B cell (primary cell): Measurements from ENCODE around the gene HTR3A. TPM values are rescaled to one million over a fixed set of nuclear protein-coding genes. Genes with fewer than 3 reads are reported as not detected.

ENCODE experiments used
- ATAC-seq: fragments of 200-7000 bp; cut with Tn5 transposase; one replicate; pipeline ENCODE4 v1.10.0; 2021; ENCODE audit warnings: low read depth, mild to moderate bottlenecking, moderate number of reproducible peaks, moderate library complexity
- CTCF ChIA-PET: fragments of 350-600 bp; sonication (Branson Sonifier 250); formaldehyde crosslinking; loops from one replicate; lab custom pipeline; 2021; ENCODE audit warnings: antibody characterized with exemption, inconsistent platforms; lab: Charles Lee
- POLR2A ChIA-PET: fragments of 350-600 bp; sonication (Branson Sonifier 250); formaldehyde crosslinking; loops from one replicate; lab custom pipeline; 2021; ENCODE audit warnings: antibody characterized with exemption; lab: Charles Lee
- DNase-seq: peaks from one replicate; pipeline ENCODE4 v3.0.0; 2013
- H2AFZ ChIP-seq: 2 replicates; pipeline ENCODE4 v1.6.1; 2012; ENCODE audit warnings: mild to moderate bottlenecking, low read depth, low read length; ENCODE audit not compliant: insufficient read depth, poor library complexity, severe bottlenecking
- H3K27ac ChIP-seq, 2 donors: 1 replicate in 1 of 2; 2 replicates in 1 of 2; pipeline ENCODE4 v1.5.1; 2012 to 2013; ENCODE audit warnings: low read length in 2 of 2, mild to moderate bottlenecking in 2 of 2, moderate library complexity in 1 of 2
- H3K27me3 ChIP-seq, 4 experiments: fragments of 200-600 bp in 1 of 4; sonication (generic) in 1 of 4; replicated peaks in 1 of 4; 1 replicate in 2 of 4; 2 replicates in 2 of 4; pipeline versions ENCODE4 v1.6.1 to v1.7.0; 2013 to 2016; ENCODE audit warnings: low read length in 3 of 4, mild to moderate bottlenecking in 2 of 4, mixed read lengths in 1 of 4, moderate library complexity in 1 of 4; ENCODE audit not compliant: insufficient read depth in 4 of 4, control insufficient read depth in 3 of 4; ENCODE audit errors: control extremely low read depth in 1 of 4
- H3K36me3 ChIP-seq, 2 experiments: replicated peaks in 1 of 2; 1 replicate in 1 of 2; 2 replicates in 1 of 2; pipeline versions ENCODE4 v1.6.1 to v1.7.1; 2013; ENCODE audit warnings: low read length in 1 of 2; ENCODE audit not compliant: insufficient read depth in 2 of 2, control insufficient read depth in 1 of 2; ENCODE audit errors: control extremely low read depth in 1 of 2, extremely low read depth in 1 of 2
- H3K4me1 ChIP-seq, 2 donors: fragments of 200-600 bp in 1 of 2; sonication (generic) in 1 of 2; 1 replicate in 1 of 2; 2 replicates in 1 of 2; pipeline versions ENCODE4 v1.5.1 to v1.6.1; 2013 to 2017; ENCODE audit warnings: low read length in 2 of 2; ENCODE audit not compliant: control insufficient read depth in 2 of 2, insufficient read depth in 2 of 2
- H3K4me2 ChIP-seq: replicated peaks from 2 replicates; pipeline ENCODE3; 2012; ENCODE audit warnings: mild to moderate bottlenecking, low read depth, low read length; ENCODE audit not compliant: poor library complexity, severe bottlenecking
- H3K4me3 ChIP-seq, 5 experiments: fragments of 200-600 bp in 1 of 5; sonication (generic) in 1 of 5; 1 replicate in 3 of 5; 2 replicates in 2 of 5; pipeline versions ENCODE4 v1.5.1 to v1.7.0; 2011 to 2016; ENCODE audit warnings: low read length in 4 of 5, mild to moderate bottlenecking in 4 of 5, low read depth in 2 of 5, control low read depth in 1 of 5, moderate library complexity in 1 of 5; ENCODE audit not compliant: insufficient read depth in 1 of 5; ENCODE audit errors: control extremely low read depth in 1 of 5, extremely low read depth in 1 of 5
- H3K79me2 ChIP-seq: fragments of 200-600 bp; sonication (generic); one replicate; pipeline ENCODE4 v1.6.0; 2016; ENCODE audit warnings: low read length; ENCODE audit not compliant: control insufficient read depth, insufficient read depth
- H3K9ac ChIP-seq: fragments of 200-600 bp; sonication (generic); 2 replicates; pipeline ENCODE4 v1.6.1; 2017; ENCODE audit warnings: mild to moderate bottlenecking, low read length, moderate library complexity
- H3K9me3 ChIP-seq, 3 donors: one replicate each; pipeline versions ENCODE4 v1.6.1 to v1.7.1; 2013; ENCODE audit warnings: low read length in 2 of 3; ENCODE audit not compliant: control insufficient read depth in 2 of 3, insufficient read depth in 1 of 3; ENCODE audit errors: control extremely low read depth in 1 of 3
- H4K20me1 ChIP-seq: 2 replicates; pipeline ENCODE4 v1.6.0; 2012; ENCODE audit warnings: mild to moderate bottlenecking, low read length; ENCODE audit not compliant: insufficient read depth, control insufficient read depth, poor library complexity, severe bottlenecking
- H3K27ac Mint-ChIP-seq: one replicate; pipeline ENCODE4 v1.8.0; 2021; ENCODE audit warnings: mixed read lengths
- H3K27me3 Mint-ChIP-seq: one replicate; pipeline ENCODE4 v1.8.0; 2021; ENCODE audit warnings: mixed read lengths
- H3K4me1 Mint-ChIP-seq: one replicate; pipeline ENCODE4 v1.8.0; 2021; ENCODE audit warnings: mixed read lengths
- H3K4me3 Mint-ChIP-seq: one replicate; pipeline ENCODE4 v1.8.0; 2021; ENCODE audit warnings: mixed read lengths
- H3K9me3 Mint-ChIP-seq: one replicate; pipeline ENCODE4 v1.8.0; 2022; ENCODE audit warnings: mixed read lengths; ENCODE audit not compliant: insufficient read depth
- CTCF ChIP-seq: fragments of 200-600 bp; IDR thresholded peaks from one replicate; pipeline ENCODE4 v1.8.0; 2022; ENCODE audit warnings: antibody characterized with exemption, mild to moderate bottlenecking
- EZH2 ChIP-seq: IDR thresholded peaks from 2 replicates; pipeline ENCODE4 v1.6.1; 2012; ENCODE audit warnings: borderline replicate concordance, low read depth, mild to moderate bottlenecking, moderate library complexity, low read length; ENCODE audit not compliant: insufficient read depth, poor library complexity, severe bottlenecking
- WGBS: methylation state at CpG from one replicate; pipeline ENCODE4 v1.1.5; 2013; ENCODE audit warnings: missing lambda C conversion rate; ENCODE audit not compliant: insufficient coverage; 5-methylcytosine and 5-hydroxymethylcytosine counted together
- intact Hi-C: fragments of 100-400 bp; cut with micrococcal nuclease; formaldehyde crosslinking; loops from one replicate; pipeline ENCODE4 v1.10.0; 2022
- polyA plus RNA-seq: library from polyadenylated mRNA; depleted of rRNA; stranded (reverse); fragments of >200 nt; gene quantifications from 2 replicates; pipeline ENCODE4 v1.2.3, GENCODE V29; 2012
- total RNA-seq, 2 donors: library from RNA; stranded (reverse); fragments of 120-200 nt in 1 of 2; gene quantifications; 1 replicate in 1 of 2; 2 replicates in 1 of 2; pipeline versions ENCODE4 v1.2.3 to v1.2.4, GENCODE V29; 2013 to 2022

The HTR3A gene
- total and polyA plus RNA-seq, 2 donors (not counting 1 experiment from before 2014, with no cell fraction given): 8.1 to 16.1 TPM

GRCh38 chr11:114031967-114032320, 57.0 kb downstream of the HTR3A start:
- ChIA-PET POLR2A (interaction anchor here (0.6 kb wide), 1 partner anchor 56 kb away, joined by 9 read pairs; no protein-coding TSS in a partner anchor), CTCF (interaction anchor here (1.1 to 15.6 kb wide), 4 partner anchors 23 to 229 kb away, joined by 3 to 391 read pairs (median 4); no protein-coding TSS in a partner anchor)
- Histone ChIP-seq H3K4me1 (peaks cover 0 to 12% of the 10 kb centered on the region in 2 donors), H4K20me1 (no peaks in the 10 kb centered on the region), H2AFZ (no peak overlapping the region), H3K4me3 (no peak overlapping the region), H3K27ac (no peak overlapping the region), H3K79me2 (no peaks in the 10 kb centered on the region), H3K4me2 (no peak overlapping the region), H3K9me3 (no peaks in the 10 kb centered on the region), H3K27me3 (peaks cover 0 to 25% (median 8%) of the 10 kb centered on the region in 4 experiments), H3K9ac (no peak overlapping the region), H3K36me3 (no peaks in the 10 kb centered on the region)
- H3K4me1 Mint-ChIP-seq: peaks cover 7% of the 10 kb centered on the region
- WGBS: 67% methylated on average over 1 of the region's 5 CpGs
- no peak overlapping the region for H3K4me3 Mint-ChIP-seq
- no peak overlapping the region for H3K27ac Mint-ChIP-seq
- TF ChIP-seq CTCF (no peak), EZH2 (no peak)
- DNase-seq (no peak), ATAC-seq (no peak)
- intact Hi-C loops: no loop called here
- peaks cover 40% of the 10 kb centered on the region for H3K27me3 Mint-ChIP-seq
- no peaks in the 10 kb centered on the region for H3K9me3 Mint-ChIP-seq

DNA sequence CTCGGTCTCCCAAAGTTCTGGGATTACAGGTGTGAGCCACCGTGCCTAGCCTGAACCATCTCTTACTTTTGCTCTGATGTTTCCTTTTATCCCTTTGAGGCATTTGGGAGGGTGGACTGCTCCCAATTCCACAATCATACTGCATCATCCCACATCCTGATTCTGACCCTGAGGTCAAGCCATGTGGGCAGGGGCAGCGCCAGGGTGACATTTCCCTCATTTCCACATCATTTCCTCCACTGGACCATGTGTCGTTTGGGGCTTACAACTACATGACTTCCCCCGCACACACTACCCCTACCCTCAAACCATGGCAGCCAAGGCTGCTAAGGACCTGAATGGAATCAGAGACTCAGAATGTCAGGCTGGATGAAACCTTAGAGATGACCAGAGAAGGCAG, 58.2 kb downstream of the HTR3A start:
- Mint-ChIP-seq H3K4me1 (peaks cover 7% of the 10 kb centered on the region), H3K27me3 (peaks cover 41% of the 10 kb centered on the region), H3K27ac (no peak overlapping the region), H3K4me3 (no peak overlapping the region), H3K9me3 (no peaks in the 10 kb centered on the region)
- H2AFZ ChIP-seq: no peak overlapping the region
- ATAC-seq: no peak
- no peaks in the 10 kb centered on the region for H3K79me2 ChIP-seq
- H3K27ac ChIP-seq: no peak overlapping the region
- WGBS: 82% methylated on average over 3 of the region's 5 CpGs
- H3K27me3 ChIP-seq: peaks cover 0 to 27% (median 8%) of the 10 kb centered on the region in 4 experiments
- no peak overlapping the region for H3K9ac ChIP-seq
- ChIA-PET POLR2A (no interaction called here), CTCF (interaction anchor here (0.6 to 15.6 kb wide), 4 partner anchors 15 to 228 kb away, joined by 3 to 391 read pairs (median 24); no protein-coding TSS in a partner anchor)
- H4K20me1 ChIP-seq: no peaks in the 10 kb centered on the region
- no peaks in the 10 kb centered on the region for H3K36me3 ChIP-seq
- TF ChIP-seq CTCF (no peak), EZH2 (no peak)
- intact Hi-C loops: no loop called here
- no peak overlapping the region for H3K4me2 ChIP-seq
- no peak for DNase-seq
- H3K9me3 ChIP-seq: no peaks in the 10 kb centered on the region
- H3K4me1 ChIP-seq: peaks cover 0 to 12% of the 10 kb centered on the region in 2 donors
- no peak overlapping the region for H3K4me3 ChIP-seq
